ENCODE data around the gene ADCY3.

The ADCY3 gene

DNA sequence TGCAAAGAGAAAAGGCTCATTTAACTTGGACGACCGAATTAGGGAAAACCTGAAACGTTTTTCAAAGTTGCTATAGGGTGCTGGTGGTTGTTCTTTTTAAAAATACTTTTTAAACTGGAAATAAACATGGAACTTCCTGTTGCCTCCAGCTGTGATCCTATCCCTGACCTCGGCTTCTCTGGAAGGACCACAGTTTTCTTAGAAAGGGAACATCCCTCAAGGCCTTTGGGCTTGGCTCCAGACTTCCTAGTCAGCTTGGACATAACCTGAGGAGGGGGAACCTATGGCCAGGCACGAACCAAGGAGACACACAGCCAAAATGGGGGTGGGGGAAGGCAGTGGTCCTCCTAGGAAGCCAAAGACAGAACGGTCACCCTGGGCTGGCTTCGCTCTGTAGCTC lies 69.1 kb downstream of the ADCY3 start:
- TF ChIP-seq, protein P1, sequence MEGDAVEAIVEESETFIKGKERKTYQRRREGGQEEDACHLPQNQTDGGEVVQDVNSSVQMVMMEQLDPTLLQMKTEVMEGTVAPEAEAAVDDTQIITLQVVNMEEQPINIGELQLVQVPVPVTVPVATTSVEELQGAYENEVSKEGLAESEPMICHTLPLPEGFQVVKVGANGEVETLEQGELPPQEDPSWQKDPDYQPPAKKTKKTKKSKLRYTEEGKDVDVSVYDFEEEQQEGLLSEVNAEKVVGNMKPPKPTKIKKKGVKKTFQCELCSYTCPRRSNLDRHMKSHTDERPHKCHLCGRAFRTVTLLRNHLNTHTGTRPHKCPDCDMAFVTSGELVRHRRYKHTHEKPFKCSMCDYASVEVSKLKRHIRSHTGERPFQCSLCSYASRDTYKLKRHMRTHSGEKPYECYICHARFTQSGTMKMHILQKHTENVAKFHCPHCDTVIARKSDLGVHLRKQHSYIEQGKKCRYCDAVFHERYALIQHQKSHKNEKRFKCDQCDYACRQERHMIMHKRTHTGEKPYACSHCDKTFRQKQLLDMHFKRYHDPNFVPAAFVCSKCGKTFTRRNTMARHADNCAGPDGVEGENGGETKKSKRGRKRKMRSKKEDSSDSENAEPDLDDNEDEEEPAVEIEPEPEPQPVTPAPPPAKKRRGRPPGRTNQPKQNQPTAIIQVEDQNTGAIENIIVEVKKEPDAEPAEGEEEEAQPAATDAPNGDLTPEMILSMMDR (IDR thresholded peaks at IDR 0.05; ENCODE audit: low read length, missing control alignments), result no peak
- H3K4me3 ChIP-seq (replicated peaks; ENCODE audit: low read depth, low read length), result no peak overlapping the region

DNA sequence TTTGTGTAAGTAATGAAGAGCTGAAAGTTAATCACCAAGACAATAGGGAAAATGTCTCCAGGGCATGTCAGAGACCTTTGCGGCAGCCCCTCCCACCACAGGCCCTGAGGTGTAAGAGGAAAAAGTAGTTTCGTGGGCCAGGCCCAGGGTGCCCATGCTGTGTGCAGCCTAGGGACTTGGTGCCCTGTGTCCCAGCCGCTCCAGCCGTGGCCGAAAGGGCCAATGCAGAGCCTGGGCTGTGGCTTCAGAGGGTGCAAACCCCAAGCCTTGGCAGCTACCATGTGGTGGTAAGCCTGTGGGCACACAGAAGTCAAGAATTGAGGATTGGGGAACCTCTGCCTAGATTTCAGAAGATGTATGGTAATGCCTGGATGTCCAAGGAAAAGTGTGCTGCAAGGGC lies 74.3 kb downstream of the ADCY3 start:
- TF ChIP-seq, protein P1 (IDR thresholded peaks at IDR 0.05; ENCODE audit: low read length, missing control alignments), result no peak
- no peak overlapping the region for H3K4me3 ChIP-seq (replicated peaks; ENCODE audit: low read depth, low read length)

More for the DNA sequence above, 69.1 kb downstream of the ADCY3 start:
- no peak for DNase-seq (ENCODE audit: low read depth)

DNA sequence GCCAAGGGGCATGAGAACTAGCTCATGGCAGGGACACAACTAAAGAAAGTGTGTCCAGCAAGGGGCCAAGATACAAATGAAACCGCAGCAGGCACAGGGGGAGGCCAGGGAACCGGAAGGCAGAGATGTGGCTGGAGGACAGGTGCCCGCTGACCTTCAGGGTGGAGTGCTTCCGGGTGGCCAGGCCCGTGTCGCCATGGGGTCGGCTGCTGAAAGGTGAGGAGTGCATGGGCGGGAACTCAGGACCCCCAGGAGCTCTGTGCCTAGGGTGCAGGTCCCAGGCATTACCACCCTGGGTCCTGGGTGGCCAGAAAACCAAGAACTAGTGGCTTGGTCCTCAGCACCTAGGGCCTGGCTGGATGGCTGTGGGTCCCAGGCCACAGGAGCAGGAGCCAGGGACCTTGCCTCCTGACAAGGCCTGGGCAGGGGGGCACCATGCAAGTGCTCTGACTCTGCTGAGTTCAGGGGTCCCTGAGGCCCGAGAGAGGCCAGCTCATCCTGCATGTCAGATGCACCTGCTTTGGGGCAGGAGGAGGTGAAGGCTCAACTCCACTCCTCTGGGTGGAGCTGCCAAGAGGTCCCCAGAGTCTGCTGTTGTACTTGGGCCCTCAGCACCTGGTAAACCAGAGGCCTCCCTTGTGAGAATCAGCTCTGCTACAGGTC lies 75.9 kb downstream of the ADCY3 start:
- DNase-seq (ENCODE audit: low read depth), result no peak
- no peak overlapping the region for H3K4me3 ChIP-seq (replicated peaks; ENCODE audit: low read depth, low read length)
- TF ChIP-seq, protein P1 (IDR thresholded peaks at IDR 0.05; ENCODE audit: low read length, missing control alignments), result no peak

More for the DNA sequence above, 74.3 kb downstream of the ADCY3 start:
- DNase-seq (ENCODE audit: low read depth), result no peak

DNA sequence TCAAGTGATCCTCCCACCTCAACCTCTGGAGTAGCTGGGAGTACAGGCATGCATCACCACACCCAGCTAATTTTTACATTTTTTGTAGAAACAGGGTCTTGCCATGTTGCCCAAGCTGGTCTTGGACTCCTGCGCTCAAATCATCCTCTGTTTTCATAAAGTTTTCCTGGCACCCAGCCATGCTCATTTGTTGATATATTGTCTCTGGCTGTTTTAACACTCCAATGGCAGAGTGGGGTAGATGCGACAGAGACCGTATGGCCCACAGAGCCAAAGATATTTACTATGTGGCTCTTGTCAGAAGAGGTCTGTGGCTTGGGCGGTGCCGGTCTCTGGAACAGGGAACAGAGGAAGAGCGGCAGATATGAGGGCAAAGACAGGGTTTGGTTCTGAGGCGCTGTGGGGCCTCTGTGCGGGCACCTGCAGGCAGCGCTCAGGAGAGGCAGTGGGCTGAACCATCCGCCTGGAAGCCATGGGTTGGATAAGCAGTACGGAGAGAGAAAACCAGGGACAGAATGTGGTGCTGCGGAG lies 76.6 kb downstream of the ADCY3 start:
- TF ChIP-seq, protein P1 (IDR thresholded peaks at IDR 0.05; ENCODE audit: low read length, missing control alignments), result no peak
- H3K4me3 ChIP-seq (replicated peaks; ENCODE audit: low read depth, low read length), result no peak overlapping the region
- no peak for DNase-seq (ENCODE audit: low read depth)

DNA sequence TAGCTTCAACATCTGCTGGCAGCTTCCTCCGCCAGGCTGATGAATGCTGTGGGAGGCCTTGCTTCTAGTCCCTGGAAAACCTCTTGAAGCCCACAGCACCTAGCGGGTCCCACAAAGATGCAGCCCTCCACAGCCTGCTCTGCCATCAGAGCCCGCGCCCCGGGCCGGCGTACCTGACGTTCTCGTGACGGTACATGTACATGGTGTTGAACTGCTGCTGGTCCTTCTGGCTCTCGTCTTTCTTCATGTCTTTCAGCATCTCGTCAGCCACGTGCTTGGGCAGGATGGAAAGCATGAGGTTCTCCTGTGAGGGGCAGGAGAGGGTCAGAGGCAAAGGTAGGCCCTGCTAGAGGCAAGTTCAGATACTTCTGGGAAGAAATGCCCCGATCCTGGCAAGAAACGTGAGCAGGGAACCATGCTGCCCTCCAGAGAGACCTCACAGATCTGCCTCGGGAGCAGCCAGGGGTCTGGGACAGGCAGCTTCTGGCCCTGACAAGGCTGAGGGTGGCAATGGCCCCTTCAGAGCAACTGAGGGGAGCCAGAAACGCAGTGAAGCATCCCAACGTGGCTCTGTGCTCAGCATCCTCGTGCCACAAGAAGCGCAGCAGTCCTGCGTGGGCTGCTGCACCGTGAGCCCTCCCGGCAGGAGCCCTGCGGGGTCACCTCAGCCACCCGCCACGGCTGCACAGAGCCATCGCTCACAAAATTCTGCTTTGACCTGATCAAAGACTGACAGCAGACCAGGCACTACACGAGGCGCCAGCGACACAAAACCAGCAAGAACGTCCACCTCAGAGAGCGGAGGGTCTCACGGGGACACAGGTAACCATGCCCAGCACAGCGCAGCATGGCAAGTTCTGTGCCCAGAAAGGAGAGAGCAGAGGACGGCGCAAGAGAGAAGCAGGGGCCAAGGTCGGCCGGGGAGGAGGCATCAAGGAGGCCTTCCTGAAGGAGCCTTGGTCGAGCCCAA lies 77.7 kb downstream of the ADCY3 start:
- DNase-seq (ENCODE audit: low read depth), result no peak
- TF ChIP-seq, protein P1 (IDR thresholded peaks at IDR 0.05; ENCODE audit: low read length, missing control alignments), result no peak
- H3K4me3 ChIP-seq (replicated peaks; ENCODE audit: low read depth, low read length), result no peak overlapping the region

DNA sequence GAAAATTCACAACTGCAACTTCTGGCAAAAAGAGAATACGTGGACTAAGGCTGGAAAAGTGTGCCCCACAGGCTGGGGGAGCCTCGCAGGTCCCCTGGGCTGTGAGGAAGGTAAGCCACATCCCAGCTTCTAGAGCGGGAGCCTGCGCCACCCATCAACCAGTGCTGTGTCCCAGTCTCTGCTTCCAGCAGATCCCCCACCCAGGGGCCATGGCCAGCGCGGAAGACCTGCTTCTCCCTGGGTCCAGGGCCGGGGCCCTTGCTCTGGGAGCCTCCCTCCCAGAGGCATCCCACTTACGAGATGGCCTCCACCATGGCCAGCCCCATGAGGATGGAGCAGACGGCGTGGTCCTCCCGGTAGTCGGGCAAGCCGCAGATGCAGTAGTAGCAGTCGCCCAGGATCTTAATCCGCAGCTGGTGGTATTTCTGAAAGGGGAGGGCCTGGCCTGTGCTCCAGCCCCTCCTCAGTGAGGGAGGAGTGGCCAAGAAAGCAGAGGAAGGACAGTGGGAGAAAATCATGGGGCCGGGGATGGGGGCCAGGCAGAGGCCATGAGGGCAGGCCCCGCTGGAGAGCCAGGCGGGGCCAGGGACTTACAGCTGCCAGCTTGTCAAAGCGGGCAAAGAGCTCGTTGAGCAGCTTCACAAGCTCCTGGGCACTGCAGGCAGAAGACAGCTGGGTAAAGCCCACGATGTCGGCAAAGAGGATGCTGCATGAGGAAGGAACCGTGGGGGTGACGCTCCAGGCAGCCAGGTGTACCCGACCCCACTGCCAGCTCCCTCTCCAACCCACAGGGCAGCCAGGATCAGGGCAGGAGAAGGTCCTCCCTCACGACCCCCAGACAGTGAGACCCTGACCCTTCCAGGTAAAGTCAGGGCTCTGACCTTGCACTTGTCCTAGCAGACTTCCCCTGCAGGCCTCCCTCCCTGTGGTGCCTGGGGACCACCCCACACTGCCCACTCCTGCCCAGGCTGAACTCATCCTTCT lies 78.8 kb downstream of the ADCY3 start:
- no peak for DNase-seq (ENCODE audit: low read depth)
- H3K4me3 ChIP-seq (replicated peaks; ENCODE audit: low read depth, low read length), result no peak overlapping the region
- TF ChIP-seq, protein P1 (IDR thresholded peaks at IDR 0.05; ENCODE audit: low read length, missing control alignments), result no peak

Data from fibroblast of pulmonary artery (primary cell).